CD4-positive, alpha-beta T cell treated with Interferon gamma for 1 hour (primary cell): ENCODE data around the gene IRGQ.
"Not testable (repeated sequence)": the region's sequence is repeated elsewhere in the genome, so short reads cannot be mapped to it uniquely, and the experiment has no call there.

Experiments
- DNase-seq: peaks from one replicate; pipeline ENCODE4 v3.0.0-alpha.2; 2020

IRGQ gene

DNA sequence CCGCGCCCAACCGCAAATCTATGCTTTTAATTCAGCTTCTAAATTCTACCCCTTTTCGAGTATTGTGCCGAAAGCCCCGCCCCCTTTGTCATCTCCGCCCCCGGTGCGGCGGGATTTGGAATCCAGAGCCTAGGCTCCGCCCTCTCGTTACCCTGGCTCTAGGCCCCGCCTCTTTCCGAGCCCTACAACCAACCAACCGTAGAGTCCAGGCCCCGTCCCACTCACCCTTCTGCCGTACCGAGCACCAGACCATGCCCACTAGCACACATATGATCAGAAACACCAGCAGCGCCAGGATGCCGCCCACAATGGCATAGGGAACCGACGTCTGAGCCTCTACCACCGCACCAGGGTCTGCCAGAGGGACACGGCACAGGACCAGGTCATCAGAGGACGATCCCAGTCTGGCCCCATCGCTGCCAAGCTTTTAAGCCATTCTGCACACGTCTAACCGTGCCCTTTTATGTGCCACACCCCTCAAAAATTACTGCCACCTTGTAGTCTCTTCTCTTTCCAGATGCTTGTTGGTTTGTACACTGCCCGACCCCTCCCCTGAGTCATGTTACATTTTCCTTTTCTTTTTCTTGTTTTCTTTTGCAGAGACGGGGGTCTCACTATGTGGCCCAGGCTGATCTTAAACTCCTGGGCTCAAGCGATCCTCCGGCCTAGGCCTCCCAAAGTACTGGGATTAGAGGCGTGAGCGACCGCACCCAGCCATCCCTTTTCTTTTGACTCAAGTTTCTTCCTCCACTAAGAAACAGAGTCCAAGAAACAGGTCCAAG is 28.1 kb upstream of the IRGQ start:
- no peak for DNase-seq

GRCh38 chr19:43622956-43623355 is 27.0 kb upstream of the IRGQ start:
- no peak for DNase-seq

DNA sequence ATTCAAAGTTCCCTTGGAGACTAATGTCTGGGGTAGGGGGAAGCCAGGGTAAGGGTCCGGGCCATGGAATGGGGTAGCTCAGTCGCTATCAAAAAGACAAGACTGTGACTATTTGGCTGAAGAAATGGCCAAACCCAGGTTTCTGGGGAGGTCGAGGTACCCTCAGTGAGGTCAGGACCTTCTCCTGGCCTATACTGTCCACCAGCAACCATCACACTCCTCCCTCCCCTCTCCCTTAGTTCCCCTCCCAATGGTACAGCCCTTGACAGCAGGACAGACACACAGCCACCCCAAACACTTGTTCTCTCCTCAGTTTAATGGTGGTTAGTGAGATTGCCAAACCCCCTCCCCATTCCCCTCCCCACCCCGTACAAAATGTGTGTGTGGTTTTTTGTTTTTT is 26.1 kb upstream of the IRGQ start:
- no peak for DNase-seq

- DNase-seq: peak; percentile 85
These were observed 24.4 kb upstream of the IRGQ start for GRCh38 chr19:43620061-43621001.

GRCh38 chr19:43619262-43620060 is 23.5 kb upstream of the IRGQ start, which contains the start of gene ZNF428:
ZNF428 (minus strand) TSS chr19:43619629; CDS start chr19:43614304, 5,325 bp downstream.
- DNase-seq: peak; percentile 90

- peak; percentile 36 for DNase-seq
These were observed 23.0 kb upstream of the IRGQ start for GRCh38 chr19:43618921-43619261.

- no peak for DNase-seq
These were observed 21.0 kb upstream of the IRGQ start for GRCh38 chr19:43616954-43617353.

GRCh38 chr19:43616306-43616705 is 20.4 kb upstream of the IRGQ start:
- no peak for DNase-seq

GRCh38 chr19:43612374-43612773 is 16.4 kb upstream of the IRGQ start:
- no peak for DNase-seq

DNA sequence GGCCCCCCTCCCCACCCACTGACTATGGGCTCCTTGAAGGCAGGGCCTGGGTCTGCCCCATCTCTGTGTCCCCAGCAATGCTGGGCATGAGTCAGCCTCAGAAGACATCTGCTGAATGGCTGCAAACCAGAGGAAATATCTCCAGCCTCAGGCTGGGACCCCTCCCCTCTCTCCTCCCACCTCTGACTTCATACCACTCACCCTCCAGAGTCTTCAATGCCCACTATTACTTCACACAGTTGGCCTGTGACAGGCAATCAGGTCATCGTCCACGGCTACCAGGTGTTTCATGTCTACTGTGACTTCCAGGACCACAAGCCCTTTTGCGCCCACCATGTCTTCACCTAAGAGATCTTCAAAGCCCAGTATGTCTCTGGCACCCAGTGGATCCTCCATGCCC is 15.9 kb upstream of the IRGQ start, which contains the start of gene SRRM5:
TSS of gene SRRM5 (plus strand) at position 301 of the 400 bp plus-strand sequence. CDS start at position 335, 34 bp downstream.
- no peak for DNase-seq

GRCh38 chr19:43610493-43610892 is 14.6 kb upstream of the IRGQ start:
- DNase-seq: no peak

DNA sequence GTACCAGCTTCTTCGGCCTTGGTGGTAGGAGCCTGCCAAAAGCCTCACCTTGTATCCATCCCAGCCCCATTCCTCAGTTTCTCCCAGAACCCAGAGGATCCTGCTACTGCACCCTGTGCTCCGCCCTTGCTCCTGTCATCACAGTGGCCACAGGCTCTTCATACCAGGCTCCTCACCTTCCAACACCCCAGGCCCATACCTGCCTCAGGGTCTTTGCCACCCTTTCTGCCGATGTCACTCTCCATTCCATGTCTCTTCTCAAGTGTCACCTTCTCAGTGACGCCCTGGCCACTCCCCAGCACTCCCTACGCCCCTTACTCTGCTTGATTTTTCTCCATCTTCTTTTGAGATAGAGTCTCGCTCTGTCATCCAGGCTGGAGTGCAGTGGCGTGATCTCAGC is 13.9 kb upstream of the IRGQ start:
- DNase-seq: no peak

GRCh38 chr19:43607238-43608205 is 11.6 kb upstream of the IRGQ start:
- no peak for DNase-seq

DNA sequence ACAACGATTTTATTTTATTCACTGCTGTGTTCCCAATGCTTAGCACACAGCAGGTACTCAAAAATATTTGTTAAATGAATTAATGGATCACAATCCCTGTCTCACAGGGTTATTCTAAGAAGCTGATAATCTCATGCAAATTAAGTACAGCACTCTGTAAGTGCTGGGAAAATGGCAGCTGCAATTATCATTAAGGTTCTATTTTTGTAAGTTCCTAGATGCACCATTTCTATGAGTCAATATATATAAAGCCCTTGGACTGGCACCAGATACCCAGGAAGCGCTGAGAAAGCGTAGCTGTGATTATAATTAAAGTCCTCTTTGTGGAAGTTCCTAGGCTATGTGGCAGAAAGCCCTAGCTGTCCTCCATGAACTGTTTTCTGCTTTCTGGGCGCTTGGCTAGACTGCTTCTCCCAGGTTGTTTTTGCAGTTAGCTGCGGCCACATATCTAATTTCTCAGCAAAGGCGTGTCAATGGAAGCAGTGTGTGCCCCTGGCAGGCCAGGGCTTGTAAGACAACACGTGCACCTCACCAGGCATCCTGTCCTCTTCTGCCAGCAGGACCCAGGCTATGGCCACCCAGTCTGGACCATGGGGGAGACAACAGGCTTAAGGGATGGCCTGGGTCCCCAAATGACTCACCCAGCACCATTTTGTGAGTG is 10.8 kb upstream of the IRGQ start:
- DNase-seq: no peak

DNA sequence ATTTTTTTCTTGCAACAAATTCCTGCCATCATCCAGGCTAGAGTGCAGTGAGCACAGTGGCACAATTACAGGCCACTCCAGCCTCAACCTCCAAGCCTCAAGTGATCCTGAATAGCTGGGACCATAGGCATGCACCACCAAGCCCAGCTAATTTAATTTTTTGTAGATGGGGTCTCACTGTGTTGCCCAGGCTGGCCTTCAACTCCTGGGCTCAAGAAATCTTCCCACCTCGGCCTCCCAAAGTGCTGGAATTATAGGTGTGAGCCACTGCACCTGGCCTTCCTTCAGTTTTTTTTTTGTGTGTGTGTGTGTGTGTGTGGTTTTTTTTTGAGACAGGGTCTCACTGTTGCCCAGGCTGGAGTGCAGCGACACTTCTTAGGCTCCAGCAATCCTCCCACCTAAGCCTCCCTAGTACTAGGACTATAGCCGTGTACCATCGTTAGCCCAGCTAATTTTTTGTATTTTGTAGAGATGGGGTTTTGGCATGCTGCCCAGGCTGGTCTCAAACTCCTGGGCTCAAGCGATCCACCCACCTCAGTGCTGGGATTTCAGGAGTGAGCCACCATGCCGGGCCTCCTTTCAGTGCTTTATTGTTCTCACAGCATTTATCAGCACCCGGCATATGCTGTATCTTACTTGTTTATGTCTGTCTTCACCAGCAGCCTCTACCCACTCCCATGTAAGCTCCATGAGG is 10.1 kb upstream of the IRGQ start:
- no peak for DNase-seq

DNA sequence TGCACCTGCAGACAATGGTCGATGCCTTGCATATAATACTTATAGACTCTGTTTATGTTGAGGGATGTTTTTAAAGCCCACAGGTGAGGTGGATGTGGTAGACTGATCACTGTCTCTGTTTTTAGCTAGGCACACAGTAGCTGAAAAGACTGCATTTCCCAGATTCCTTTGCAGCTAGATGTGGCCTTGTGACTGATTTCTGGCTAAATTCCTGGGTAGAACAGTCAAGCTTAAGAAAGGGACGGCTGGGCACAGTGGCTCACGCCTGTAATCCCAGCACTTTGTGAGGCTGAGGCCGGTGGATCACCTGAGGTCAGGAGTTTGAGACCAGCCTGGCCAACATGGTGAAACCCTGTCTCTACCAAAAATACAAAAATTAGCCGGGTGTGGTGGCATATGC is 4.4 kb upstream of the IRGQ start:
- not testable (repeated sequence) for DNase-seq

DNA sequence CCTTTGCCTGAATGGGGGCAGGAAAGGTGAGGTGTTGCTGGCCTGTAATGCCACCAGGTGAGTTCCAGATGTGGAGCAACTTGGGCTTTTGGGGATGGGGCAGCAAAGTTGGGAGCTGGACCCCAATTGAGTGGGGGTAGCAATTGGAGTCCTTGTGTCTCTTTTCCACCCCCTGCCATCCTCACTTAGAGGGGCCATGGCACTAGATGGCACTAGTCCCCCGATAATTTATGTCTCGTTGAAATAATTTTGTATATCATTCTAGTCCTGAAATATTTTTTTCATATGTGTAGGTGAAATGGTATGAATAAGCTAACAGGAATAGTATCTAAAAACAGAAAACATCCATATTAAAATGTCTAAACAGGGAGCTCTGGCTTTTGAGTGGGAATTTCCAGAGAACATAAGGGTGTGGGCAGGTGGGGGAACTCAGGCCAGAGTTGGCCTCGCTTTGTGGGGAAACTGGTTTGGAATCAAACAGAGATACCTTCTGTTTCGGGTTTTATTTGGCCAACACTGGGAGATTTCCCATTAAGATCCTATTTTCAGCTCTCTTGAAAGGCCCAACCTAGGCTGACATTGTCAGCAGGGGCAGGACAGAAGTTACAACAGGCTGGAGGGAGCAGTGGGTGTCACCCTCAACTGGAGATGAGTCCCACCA is 3.8 kb upstream of the IRGQ start:
- DNase-seq: no peak

GRCh38 chr19:43598445-43599240 is 2.7 kb upstream of the IRGQ start:
- DNase-seq: no peak

DNA sequence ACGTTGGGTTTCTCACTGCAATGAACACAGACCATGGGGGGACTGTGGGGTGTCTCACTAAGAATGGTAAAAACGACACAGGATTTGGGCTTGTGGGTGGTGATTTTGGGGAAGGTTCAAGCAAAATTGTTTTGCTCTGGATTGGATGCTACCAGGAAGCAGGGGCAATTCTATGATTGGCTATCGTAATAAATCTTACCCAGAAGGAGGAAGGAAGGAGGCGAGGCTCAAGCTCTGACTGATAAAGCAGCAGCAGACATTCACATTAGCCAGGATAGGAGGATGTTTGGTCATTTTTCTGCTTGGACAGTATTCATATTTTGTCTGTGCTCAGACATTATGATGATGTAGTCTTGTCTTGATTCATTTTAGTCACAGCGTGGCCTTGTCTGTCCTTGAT is 1.9 kb upstream of the IRGQ start:
- no peak for DNase-seq
